DOHH2 (cell line): Measurements from ENCODE around the gene STARD3.

Experiments used
- CTCF ChIP-seq: fragments of 200-600 bp; sonication (generic); IDR thresholded peaks from one replicate; pipeline ENCODE4 v1.5.1; 2014; ENCODE audit warnings: antibody characterized with exemption, mild to moderate bottlenecking, low read depth, low read length; ENCODE audit not compliant: poor library complexity, severe bottlenecking
- EZH2phosphoT487 ChIP-seq: fragments of 200-600 bp; sonication (generic); IDR thresholded peaks from 2 replicates; pipeline ENCODE4 v1.6.1; 2017; ENCODE audit warnings: borderline replicate concordance, mild to moderate bottlenecking, antibody characterized with exemption, low read length, moderate library complexity, mixed read lengths

DNA sequence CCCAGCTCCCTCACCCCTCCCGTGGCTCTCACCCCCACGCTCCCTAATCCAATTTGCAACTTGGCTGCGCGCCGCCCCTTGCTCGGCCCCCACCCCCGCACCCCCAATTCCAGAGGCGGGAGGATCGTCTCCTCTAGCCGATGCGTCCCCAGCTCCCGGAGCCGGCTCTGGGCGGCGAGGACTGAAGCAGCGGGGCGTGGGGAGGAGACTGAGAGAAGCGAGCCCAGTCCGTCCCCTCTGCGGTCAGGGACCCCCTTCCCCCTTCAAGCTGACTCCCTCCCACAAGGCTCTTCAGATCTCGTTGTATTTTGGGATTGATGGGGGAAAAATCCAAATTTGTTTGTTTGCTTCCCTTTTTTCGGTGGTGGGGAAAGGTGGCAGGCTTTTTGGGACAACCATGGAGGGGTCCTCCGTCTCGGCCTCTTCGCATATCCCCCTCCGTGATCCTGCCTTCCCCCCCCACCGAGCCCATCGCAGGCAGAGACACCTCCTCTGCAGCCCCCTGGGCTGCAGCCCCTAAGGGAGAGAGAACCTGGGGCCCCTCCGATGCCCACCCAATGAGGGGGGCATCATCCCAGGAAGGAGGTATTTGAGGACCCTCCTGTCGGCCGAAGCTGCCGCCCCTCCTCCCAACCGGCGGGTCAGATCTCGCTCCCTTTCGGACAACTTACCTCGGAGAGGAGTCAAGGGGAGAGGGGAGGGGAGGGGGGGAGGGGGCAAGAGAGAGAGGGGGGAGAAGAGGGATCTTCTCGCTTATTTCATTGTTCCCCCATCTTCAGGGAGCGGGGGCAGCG is 29.7 kb upstream of the STARD3 start:
- TF ChIP-seq CTCF = no peak
- peak; percentile 62 for TF ChIP-seq EZH2phosphoT487
